Cortex of kidney (tissue), 1 donor: Measurements from ENCODE around the gene TUBB8.
"Not testable (repeated sequence)": the region's sequence is repeated elsewhere in the genome, so short reads cannot be mapped to it uniquely, and the experiment has no call there.

Source experiments
- DNase-seq: peaks from one replicate; lab custom pipeline; 2025; lab: John Stamatoyannopoulos, UW

The TUBB8 gene

GRCh38 chr10:48996-49395 lies at the start of gene TUBB8:
TUBB8 (minus strand) TSS chr10:49296; CDS start chr10:49238, 58 bp downstream.
- no peak for DNase-seq

- DNase-seq = no peak
These were observed 47.4 kb upstream of the TUBB8 start for GRCh38 chr10:96466-96865.

DNA sequence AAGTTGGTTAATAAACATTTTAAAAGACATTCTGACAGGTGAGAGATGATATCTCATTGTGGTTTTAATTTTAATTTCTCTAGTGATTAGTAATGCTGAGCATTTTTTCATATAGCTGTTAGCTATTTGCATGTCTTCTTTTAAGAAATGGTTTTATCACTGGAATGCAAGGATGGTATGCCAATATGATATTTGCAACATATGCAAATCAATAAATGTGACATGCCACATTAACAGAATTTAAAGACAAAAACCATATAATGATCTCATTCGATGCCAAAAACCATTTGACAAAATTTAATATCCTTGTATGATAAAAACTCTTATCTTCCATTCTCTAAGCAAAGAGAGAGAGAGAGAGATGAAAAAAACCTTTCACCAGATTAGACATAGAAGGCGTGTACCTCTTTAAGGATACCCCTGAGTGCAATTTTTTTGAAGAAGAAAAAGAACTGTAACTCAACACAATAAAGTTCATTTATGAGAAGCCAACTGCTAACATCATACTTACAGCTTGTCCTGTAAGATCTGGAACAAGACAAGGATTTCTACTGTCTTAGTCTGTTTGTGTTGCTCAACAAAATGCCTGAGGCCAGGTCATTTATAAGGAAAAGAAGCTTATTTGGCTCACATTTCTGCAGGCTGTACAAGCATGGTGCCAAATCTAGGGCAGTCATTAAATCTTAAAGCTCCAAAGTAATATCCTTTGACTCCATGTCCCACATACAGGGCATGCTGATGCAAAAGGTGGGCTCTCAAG lies 46.4 kb upstream of the TUBB8 start:
- DNase-seq = no peak

GRCh38 chr10:94613-95012 lies 45.5 kb upstream of the TUBB8 start:
- DNase-seq = no peak

- DNase-seq = no peak
These were observed 43.8 kb upstream of the TUBB8 start for GRCh38 chr10:92846-93245.

DNA sequence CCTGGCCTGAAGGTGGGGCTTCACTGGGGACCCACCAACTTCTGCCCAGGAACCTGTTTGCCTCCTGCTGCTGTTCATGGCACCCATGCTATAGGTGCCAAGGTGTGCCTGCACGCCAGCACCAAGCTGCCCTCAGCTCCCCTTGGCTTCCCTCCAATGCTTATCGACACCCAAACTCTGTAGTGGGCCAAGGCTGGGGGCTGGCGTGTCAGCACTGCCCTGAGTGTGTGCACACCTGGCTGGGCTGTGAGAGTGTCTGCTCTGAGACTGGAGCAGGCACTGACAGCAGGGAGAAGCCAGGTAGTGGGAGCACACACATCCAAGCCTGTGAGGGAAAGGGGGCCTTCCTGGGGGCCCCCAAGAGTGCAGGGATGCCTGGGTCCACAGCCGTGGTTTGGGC lies 43.1 kb upstream of the TUBB8 start:
- DNase-seq = no peak

DNA sequence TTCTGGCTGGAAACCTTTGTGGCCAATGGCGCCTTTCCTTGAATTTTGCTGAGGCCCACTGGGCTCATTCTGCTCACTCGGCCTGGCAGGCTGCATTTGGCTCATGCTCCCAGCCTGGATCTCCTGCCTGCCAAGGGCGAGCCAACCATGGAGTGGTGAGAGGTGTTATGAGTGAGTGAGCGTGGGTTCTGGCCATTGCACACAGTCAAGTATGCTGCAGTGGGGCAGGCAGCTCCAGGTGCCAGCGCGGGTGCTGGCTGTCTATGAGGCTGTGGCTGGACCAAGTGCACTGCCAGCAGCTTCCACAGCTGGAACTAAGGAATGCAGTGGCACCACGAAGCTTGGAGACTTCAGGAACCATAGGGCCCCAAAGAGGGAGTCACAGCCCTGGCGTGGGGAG lies 42.2 kb upstream of the TUBB8 start:
- no peak for DNase-seq

GRCh38 chr10:90161-90560 lies 41.1 kb upstream of the TUBB8 start:
- DNase-seq = no peak

GRCh38 chr10:89248-89647 lies 40.2 kb upstream of the TUBB8 start:
- DNase-seq = no peak

- DNase-seq = no peak
These were observed 39.2 kb upstream of the TUBB8 start for GRCh38 chr10:88253-88652.

GRCh38 chr10:87177-88080 lies 38.3 kb upstream of the TUBB8 start:
- DNase-seq = no peak

GRCh38 chr10:86031-86430 lies 36.9 kb upstream of the TUBB8 start:
- no peak for DNase-seq

DNA sequence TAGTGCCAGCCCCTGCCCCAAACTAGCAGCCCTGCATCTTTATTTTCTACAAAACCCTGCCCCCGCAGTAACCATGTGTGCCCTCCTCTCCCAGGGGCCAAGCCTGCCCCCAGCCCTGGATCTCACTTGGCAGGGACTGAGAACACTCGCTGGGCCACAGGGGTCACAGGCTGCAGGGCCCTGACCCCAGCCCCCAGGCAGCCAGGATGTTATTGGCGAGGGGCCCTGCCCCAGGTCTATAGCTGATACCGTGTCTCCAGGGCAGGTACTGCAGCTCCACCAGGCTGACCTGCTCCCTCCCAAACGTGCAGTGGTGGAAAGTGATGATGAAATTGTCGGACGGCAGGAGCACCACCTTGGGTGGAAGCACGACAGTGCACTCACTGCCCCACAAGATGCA lies 35.9 kb upstream of the TUBB8 start:
- no peak for DNase-seq

DNA sequence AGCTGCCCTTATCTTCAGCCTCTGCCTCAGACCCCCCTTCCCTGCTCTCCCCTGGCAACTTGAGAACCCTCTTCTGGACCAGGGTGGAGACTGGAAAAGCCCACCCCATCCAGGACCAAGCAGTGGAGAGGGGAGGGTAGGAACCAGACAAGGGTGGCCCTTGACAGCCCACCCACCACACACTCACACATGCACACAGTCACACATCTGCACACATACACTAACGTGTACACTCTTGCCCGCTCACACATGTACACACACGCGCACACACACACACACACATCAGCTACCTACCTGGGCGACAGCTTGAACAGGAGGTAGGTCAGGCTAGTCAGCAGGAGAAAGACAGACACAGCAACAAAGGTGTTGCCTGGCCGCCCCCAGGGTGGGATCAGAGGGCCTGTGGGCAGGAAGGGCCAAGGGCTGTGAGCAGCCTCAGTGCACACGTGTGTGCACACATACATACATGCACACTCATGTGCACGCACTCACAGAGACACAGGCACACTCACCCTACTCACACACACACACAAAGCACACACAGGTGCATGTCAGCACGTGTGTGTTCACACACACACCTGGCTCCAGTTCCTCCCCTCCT lies 34.9 kb upstream of the TUBB8 start:
- no peak for DNase-seq

DNA sequence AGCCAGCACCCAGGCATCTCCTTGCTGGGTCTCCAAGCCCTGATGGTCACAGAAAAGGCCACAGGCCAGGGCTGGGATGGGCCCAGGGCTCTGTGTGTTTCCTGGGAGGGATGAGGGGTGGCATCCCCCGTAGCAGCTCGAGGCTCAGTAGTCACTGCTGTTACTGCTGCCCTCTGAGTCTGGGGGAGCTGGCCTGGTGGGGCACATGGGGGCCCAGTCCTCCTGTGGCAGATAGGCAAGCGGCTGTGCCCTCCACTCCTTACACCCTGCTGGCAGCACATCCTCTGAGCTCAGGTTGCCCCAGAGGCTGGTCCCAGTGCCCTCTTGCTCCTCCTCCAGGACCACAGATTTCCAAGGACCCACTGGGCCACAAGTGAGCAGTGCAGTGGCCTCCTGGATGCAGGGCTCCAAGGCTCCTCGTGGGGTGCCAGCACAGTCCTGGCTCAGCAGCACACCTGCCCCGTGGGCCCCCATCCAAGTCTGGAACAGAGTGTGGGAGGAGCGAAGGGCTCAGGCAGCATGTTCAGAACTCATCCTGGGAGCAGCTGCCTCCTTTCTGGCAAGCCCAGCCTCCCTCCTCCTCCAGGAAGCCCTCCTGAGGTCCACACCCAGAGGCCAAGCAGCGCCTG lies 31.5 kb upstream of the TUBB8 start:
- no peak for DNase-seq

GRCh38 chr10:79532-80215 lies 30.6 kb upstream of the TUBB8 start:
- no peak for DNase-seq

GRCh38 chr10:78556-78955 lies 29.5 kb upstream of the TUBB8 start:
- DNase-seq = no peak

DNA sequence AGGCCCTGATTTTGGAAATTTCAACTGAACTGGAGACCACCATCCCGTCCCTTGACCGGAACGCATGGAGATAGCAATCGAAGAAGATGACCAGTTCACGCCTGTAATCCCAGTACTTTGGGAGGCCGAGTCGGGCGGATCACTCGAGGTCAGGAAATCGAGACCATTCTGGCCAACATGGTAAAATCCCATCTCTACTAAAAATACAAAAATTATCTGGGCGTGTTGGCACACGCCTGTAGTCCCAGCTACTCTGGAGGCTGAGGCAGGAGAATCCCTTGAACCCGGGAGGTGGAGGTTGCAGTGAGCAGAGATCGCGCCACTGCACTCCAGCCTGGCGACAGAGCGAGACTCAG lies 25.1 kb upstream of the TUBB8 start:
- DNase-seq = not testable (repeated sequence)

GRCh38 chr10:73543-74265 lies 24.6 kb upstream of the TUBB8 start:
- DNase-seq = not testable (repeated sequence)

DNA sequence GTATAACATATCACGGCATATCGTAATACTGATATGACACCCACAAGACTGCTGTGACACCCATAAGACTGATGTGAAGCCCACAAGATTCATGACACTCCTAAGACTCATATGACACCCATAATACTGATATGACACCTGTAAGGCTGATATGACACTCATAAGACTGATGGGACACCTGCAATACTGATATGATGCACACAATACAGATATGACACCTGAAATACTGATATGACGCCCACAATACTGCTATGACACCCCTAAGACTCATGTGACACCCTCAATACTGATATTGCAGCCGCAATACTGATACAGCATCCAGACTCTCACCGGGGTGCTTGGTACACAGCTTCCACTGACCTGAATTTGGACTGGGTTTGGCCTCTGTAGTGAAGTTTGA lies 19.1 kb upstream of the TUBB8 start:
- not testable (repeated sequence) for DNase-seq

GRCh38 chr10:49926-50325 lies 830 bp upstream of the TUBB8 start:
- not testable (repeated sequence) for DNase-seq
